PFSK-1 (cell line): ENCODE data around the gene TUFM.

Source experiments
- FOXP2 ChIP-seq: optimal IDR thresholded peaks from 2 replicates; pipeline ENCODE3; 2011; ENCODE audit warnings: borderline replicate concordance, control low read depth, inconsistent platforms; ENCODE audit not compliant: insufficient read depth; ENCODE audit errors: extremely low read length, extremely low read depth
- POLR2AphosphoS5 ChIP-seq: IDR thresholded peaks from 2 replicates; pipeline ENCODE4 v1.6.1; 2012; ENCODE audit warnings: low read depth, mild to moderate bottlenecking, control low read depth, low read length, moderate library complexity
- SIN3A ChIP-seq: IDR thresholded peaks from 2 replicates; pipeline ENCODE4 v1.6.1; 2012; ENCODE audit warnings: mild to moderate bottlenecking, low read length, moderate library complexity, borderline replicate concordance; ENCODE audit not compliant: insufficient read depth
- TAF1 ChIP-seq: IDR thresholded peaks from 2 replicates; pipeline ENCODE4 v1.6.1; 2012; ENCODE audit warnings: low read length, control low read depth, borderline replicate concordance; ENCODE audit not compliant: insufficient read depth
- TF ChIP-seq, protein P1 (sequence below), 2 experiments: IDR thresholded peaks; 2 replicates each; pipeline versions ENCODE4 v1.6.1 to v1.8.0; 2011 to 2012; ENCODE audit warnings: low read depth in 2 of 2, low read length in 2 of 2, control low read depth in 1 of 2, inconsistent platforms in 1 of 2, mild to moderate bottlenecking in 1 of 2, moderate library complexity in 1 of 2; ENCODE audit not compliant: insufficient read depth in 1 of 2

Gene TUFM

DNA sequence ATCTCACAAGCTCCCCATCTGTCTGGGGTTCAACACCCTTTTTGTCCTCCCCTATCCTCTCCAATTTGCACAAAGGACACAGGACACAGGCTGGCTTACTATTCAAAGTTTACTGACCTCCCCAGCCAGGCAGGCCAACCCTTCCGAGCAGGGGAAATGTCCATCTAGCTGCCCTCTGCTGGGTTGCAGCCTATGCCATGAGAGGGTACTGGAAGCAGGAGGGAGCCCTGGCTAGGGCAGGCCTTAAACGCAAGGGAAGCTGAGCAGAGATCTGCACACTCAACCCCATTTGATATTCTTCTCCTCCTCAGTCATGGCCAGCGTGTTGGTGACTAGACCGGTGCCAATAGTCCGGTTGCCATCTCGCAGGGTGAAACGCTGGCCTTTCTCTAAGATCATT is 3.5 kb downstream of the TUFM start:
- TF ChIP-seq FOXP2 = no peak
- TF ChIP-seq, protein P1, sequence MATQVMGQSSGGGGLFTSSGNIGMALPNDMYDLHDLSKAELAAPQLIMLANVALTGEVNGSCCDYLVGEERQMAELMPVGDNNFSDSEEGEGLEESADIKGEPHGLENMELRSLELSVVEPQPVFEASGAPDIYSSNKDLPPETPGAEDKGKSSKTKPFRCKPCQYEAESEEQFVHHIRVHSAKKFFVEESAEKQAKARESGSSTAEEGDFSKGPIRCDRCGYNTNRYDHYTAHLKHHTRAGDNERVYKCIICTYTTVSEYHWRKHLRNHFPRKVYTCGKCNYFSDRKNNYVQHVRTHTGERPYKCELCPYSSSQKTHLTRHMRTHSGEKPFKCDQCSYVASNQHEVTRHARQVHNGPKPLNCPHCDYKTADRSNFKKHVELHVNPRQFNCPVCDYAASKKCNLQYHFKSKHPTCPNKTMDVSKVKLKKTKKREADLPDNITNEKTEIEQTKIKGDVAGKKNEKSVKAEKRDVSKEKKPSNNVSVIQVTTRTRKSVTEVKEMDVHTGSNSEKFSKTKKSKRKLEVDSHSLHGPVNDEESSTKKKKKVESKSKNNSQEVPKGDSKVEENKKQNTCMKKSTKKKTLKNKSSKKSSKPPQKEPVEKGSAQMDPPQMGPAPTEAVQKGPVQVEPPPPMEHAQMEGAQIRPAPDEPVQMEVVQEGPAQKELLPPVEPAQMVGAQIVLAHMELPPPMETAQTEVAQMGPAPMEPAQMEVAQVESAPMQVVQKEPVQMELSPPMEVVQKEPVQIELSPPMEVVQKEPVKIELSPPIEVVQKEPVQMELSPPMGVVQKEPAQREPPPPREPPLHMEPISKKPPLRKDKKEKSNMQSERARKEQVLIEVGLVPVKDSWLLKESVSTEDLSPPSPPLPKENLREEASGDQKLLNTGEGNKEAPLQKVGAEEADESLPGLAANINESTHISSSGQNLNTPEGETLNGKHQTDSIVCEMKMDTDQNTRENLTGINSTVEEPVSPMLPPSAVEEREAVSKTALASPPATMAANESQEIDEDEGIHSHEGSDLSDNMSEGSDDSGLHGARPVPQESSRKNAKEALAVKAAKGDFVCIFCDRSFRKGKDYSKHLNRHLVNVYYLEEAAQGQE (IDR thresholded peaks at IDR 0.05; ENCODE audit: insufficient read depth in 1 of 2, low read depth in 2 of 2, low read length in 2 of 2) = no peak
- TF ChIP-seq POLR2AphosphoS5 = no peak
- TF ChIP-seq TAF1 = no peak
- TF ChIP-seq SIN3A = no peak

DNA sequence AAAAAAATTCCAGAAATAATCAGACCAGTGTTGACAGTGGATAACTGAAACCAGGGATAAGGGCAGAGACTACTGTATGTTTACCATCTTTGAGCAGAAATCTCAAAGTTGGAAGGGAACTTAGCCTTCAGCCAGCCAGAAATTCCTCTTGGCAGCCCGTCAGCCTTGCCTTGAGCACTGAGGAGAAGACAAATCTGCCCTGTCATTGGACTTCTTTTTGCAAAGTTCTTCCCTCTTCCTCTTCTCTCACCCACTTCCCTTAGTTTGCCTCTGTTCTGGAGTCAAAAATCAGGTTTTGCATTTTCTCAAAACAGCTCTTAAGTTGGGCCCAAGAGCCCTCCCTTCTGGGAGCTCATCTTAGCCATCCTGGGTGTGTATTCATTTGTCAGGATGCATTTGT is 6.2 kb downstream of the TUFM start:
- TF ChIP-seq POLR2AphosphoS5 = no peak; the same call in 1 of the 2 replicates
- no peak for TF ChIP-seq TAF1

DNA sequence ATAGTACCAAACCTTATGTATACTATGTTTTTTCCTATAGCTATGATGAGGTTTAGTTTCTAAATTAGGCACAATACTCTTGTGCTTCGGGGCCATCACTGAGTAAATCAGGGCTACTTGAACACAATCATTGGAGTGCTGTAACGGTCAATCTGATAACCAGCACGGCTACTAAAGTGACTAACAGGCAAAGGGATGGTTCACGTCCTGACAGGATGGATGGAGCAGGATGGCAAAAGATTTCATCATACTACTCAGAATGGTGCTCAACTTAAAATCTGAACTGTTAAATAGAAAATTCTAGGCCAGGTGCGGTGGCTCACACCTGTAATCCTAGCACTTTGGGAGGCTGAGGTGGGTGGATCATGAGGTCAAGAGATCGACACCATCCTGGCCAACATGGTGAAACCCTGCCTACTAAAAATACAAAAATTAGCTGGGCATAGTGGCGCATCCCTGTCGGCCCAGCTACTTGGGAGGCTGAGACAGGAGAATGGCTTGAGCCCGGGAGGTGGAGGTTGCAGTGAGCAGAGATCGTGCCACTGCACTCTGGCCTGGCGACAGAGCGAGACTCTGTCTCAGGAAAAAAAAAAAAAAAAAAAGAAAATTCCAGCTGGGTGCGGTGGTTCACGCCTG is 7.0 kb downstream of the TUFM start:
- TF ChIP-seq, protein P1 (IDR thresholded peaks at IDR 0.05; ENCODE audit: insufficient read depth in 1 of 2, low read depth in 2 of 2, low read length in 2 of 2) = no peak
- TF ChIP-seq FOXP2 (no peak), TAF1 (no peak), SIN3A (no peak), POLR2AphosphoS5 (no peak; the same call in 1 of the 2 replicates)

DNA sequence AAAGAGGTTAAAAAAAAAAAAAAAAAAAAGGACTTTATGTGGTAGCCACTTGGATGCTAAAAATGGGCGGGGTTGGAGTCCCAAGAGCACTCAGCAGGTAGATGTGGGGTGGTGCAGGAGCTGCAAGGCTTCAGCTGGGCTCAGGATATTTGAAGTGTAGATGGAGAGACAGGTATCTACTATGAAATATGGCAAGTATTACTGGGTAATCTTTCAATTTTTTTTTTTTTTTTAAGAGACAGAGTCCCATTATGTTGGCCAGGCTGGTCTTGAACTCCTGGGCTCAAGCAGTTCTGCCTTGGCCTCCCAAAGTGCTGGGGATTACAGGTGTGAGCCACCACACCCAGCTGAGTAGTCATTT is 7.6 kb downstream of the TUFM start:
- TF ChIP-seq SIN3A (no peak), POLR2AphosphoS5 (no peak), FOXP2 (no peak), TAF1 (no peak)
- TF ChIP-seq, protein P1 (IDR thresholded peaks at IDR 0.05; ENCODE audit: insufficient read depth in 1 of 2, low read depth in 2 of 2, low read length in 2 of 2) = no peak

DNA sequence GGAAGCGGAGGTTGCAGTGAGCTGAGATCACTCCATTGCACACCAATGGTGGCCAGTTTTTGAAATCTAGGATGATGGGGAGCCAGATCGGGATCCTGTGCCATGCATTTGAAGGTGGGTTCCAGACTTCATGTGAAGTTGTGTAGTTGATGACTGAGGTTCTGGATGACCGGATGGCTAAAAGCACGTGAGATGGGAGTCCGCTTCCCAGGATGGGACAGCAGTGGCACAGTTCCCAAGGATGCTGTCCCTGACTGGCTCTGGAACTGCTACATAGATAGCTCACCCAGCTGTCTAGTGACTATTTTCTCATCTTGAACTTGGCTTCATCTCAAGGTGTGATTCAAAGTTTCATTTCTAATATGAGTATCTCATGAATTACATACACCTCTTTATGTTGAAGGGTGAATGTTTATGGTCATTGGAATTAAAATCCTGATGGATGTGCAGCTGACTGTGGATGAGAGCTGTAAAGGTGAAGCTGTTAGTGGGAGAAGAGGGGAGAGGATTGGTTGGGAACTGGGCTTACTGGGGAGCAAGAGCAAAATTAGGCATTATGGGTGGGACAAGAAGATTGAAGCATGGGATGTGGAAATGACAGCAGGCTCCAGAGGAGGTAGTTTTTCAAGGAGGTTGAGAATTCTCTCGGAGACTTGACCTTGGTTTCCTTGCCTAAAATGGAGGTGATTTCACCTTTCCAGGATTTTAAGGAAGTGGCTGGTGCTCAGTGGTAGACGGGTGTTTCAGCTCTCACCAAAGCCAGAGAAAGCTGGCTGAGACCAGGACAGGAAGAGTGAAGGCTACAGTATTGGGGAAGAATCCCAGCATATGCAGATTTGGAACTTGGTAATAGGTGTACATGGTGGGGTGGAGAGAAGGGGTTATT is 8.2 kb downstream of the TUFM start:
- TF ChIP-seq SIN3A (no peak), TAF1 (no peak)

DNA sequence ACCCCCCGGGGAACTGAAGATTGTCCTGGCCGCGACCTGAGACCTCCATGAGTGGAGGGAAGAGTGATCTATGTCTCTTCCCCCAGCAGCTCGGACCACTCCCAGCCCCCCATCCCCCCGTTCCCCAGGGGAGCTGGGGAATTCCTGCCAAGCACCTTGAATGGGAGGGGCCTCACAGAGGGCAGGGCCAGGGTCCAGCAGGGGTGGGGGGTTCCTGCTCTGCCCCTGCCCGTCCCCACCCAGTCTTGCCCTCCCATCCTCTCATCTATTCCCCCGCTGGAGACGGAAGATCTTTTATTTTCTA is 9.4 kb downstream of the TUFM start:
- TF ChIP-seq FOXP2 (no peak), POLR2AphosphoS5 (no peak), SIN3A (no peak), TAF1 (no peak)
- TF ChIP-seq, protein P1 (IDR thresholded peaks at IDR 0.05; ENCODE audit: insufficient read depth in 1 of 2, low read depth in 2 of 2, low read length in 2 of 2) = no peak
